Astrocyte (in vitro differentiated cells and primary cell): Measurements from ENCODE around the gene ARL15. TPM values are rescaled to one million over a fixed set of nuclear protein-coding genes. Genes with fewer than 3 reads are reported as not detected.

Experiments used
- DNase-seq: peaks from one replicate; pipeline ENCODE4 v3.0.0-alpha.2; 2010; ENCODE audit warnings: low read depth
- FAIRE-seq: peaks from 2 replicates; lab custom pipeline; 2011; peaks lifted over from hg19 to GRCh38; lab: Jason Lieb, UNC
- H2AFZ ChIP-seq: 2 replicates; pipeline ENCODE4 v1.6.0; 2012; ENCODE audit warnings: low read depth, low read length, inconsistent platforms
- H3K27ac ChIP-seq: 2 replicates; pipeline ENCODE4 v1.5.1; 2011; ENCODE audit warnings: low read depth, low read length, inconsistent platforms
- H3K27me3 ChIP-seq: 2 replicates; pipeline ENCODE4 v1.6.0; 2011; ENCODE audit warnings: low read length, inconsistent platforms; ENCODE audit not compliant: insufficient read depth
- H3K36me3 ChIP-seq: 2 replicates; pipeline ENCODE4 v1.5.1; 2011; ENCODE audit warnings: low read length, inconsistent platforms; ENCODE audit not compliant: insufficient read depth
- H3K4me1 ChIP-seq: 2 replicates; pipeline ENCODE4 v1.5.1; 2011; ENCODE audit warnings: low read length, inconsistent platforms; ENCODE audit not compliant: insufficient read depth
- H3K4me2 ChIP-seq: 2 replicates; pipeline ENCODE4 v1.6.0; 2012; ENCODE audit warnings: low read length, inconsistent platforms
- H3K4me3 ChIP-seq: 2 replicates; pipeline ENCODE4 v1.5.1; 2011; ENCODE audit warnings: low read depth, mild to moderate bottlenecking, low read length, inconsistent platforms; ENCODE audit not compliant: insufficient read depth
- H3K79me2 ChIP-seq: 2 replicates; pipeline ENCODE4 v1.6.0; 2012; ENCODE audit warnings: mild to moderate bottlenecking, low read length, inconsistent platforms; ENCODE audit not compliant: insufficient read depth
- H3K9ac ChIP-seq: 2 replicates; pipeline ENCODE4 v1.6.0; 2012; ENCODE audit warnings: mild to moderate bottlenecking, low read length, inconsistent platforms
- H3K9me3 ChIP-seq: 2 replicates; pipeline ENCODE4 v1.5.1; 2012; ENCODE audit warnings: low read depth, mild to moderate bottlenecking, low read length, inconsistent platforms; ENCODE audit not compliant: insufficient read depth
- H4K20me1 ChIP-seq: 2 replicates; pipeline ENCODE4 v1.6.0; 2012; ENCODE audit warnings: low read length, inconsistent platforms; ENCODE audit not compliant: insufficient read depth
- H3K27ac Mint-ChIP-seq: one replicate; pipeline ENCODE4 v1.8.0; 2021; ENCODE audit warnings: mild to moderate bottlenecking, mixed read lengths; ENCODE audit not compliant: unreplicated experiment
- H3K27me3 Mint-ChIP-seq: one replicate; pipeline ENCODE4 v1.8.0; 2021; ENCODE audit warnings: low read depth, mixed read lengths; ENCODE audit not compliant: unreplicated experiment
- H3K36me3 Mint-ChIP-seq: one replicate; pipeline ENCODE4 v1.8.0; 2021; ENCODE audit warnings: low read depth, mixed read lengths; ENCODE audit not compliant: unreplicated experiment
- H3K4me1 Mint-ChIP-seq: one replicate; pipeline ENCODE4 v1.8.0; 2021; ENCODE audit warnings: low read depth, mixed read lengths; ENCODE audit not compliant: unreplicated experiment
- H3K4me3 Mint-ChIP-seq: one replicate; pipeline ENCODE4 v1.8.0; 2021; ENCODE audit warnings: mild to moderate bottlenecking, moderate library complexity, mixed read lengths; ENCODE audit not compliant: unreplicated experiment
- H3K9me3 Mint-ChIP-seq: one replicate; pipeline ENCODE4 v1.8.0; 2021; ENCODE audit warnings: mild to moderate bottlenecking, mixed read lengths; ENCODE audit not compliant: unreplicated experiment
- CTCF ChIP-seq: IDR thresholded peaks from 2 replicates; pipeline ENCODE4 v1.5.1; 2011; ENCODE audit warnings: low read depth, mild to moderate bottlenecking, inconsistent platforms, low read length, moderate library complexity; ENCODE audit not compliant: insufficient read depth
- EZH2 ChIP-seq: IDR thresholded peaks from 2 replicates; pipeline ENCODE4 v1.6.1; 2012; ENCODE audit warnings: mild to moderate bottlenecking, low read length, inconsistent platforms; ENCODE audit not compliant: insufficient read depth
- total RNA-seq: library from RNA; stranded (reverse); gene quantifications from 2 replicates; pipeline ENCODE4 v1.2.1, GENCODE V29; 2021

ARL15 gene
- total RNA-seq, 1 donor from 2014 or later, result 29.1 TPM

GRCh38 chr5:53936481-53937352 is 373.7 kb downstream of the ARL15 start:
- peaks cover 9% of the 10 kb centered on the region for H3K4me1 Mint-ChIP-seq
- no peak for TF ChIP-seq CTCF
- no peak for TF ChIP-seq EZH2
- no peak overlapping the region for H3K27ac Mint-ChIP-seq

GRCh38 chr5:53934151-53934820 is 376.1 kb downstream of the ARL15 start:
- H3K27me3 Mint-ChIP-seq, result no peaks in the 10 kb centered on the region
- Histone ChIP-seq H3K27ac (no peak overlapping the region), H3K79me2 (no peaks in the 10 kb centered on the region), H2AFZ (no peak overlapping the region), H3K4me3 (no peak overlapping the region), H3K9ac (no peak overlapping the region), H3K4me2 (no peak overlapping the region), H3K36me3 (no peaks in the 10 kb centered on the region), H4K20me1 (no peaks in the 10 kb centered on the region), H3K9me3 (no peaks in the 10 kb centered on the region), H3K4me1 (no peaks in the 10 kb centered on the region), H3K27me3 (no peaks in the 10 kb centered on the region)
- FAIRE-seq (no peak), DNase-seq (peak; percentile 57)
- H3K9me3 Mint-ChIP-seq, result no peaks in the 10 kb centered on the region
- H3K4me1 Mint-ChIP-seq, result peaks cover 16% of the 10 kb centered on the region
- TF ChIP-seq CTCF (no peak), EZH2 (no peak)
- H3K4me3 Mint-ChIP-seq, result no peak overlapping the region
- H3K27ac Mint-ChIP-seq, result no peak overlapping the region
- H3K36me3 Mint-ChIP-seq, result peaks cover 5% of the 10 kb centered on the region

More at GRCh38 chr5:53936481-53937352, 373.7 kb downstream of the ARL15 start:
- Histone ChIP-seq H2AFZ (no peak overlapping the region), H3K9me3 (no peaks in the 10 kb centered on the region), H3K27me3 (no peaks in the 10 kb centered on the region), H3K36me3 (no peaks in the 10 kb centered on the region), H3K79me2 (no peaks in the 10 kb centered on the region), H3K27ac (no peak overlapping the region), H3K4me1 (no peaks in the 10 kb centered on the region), H4K20me1 (no peaks in the 10 kb centered on the region), H3K9ac (no peak overlapping the region), H3K4me3 (no peak overlapping the region), H3K4me2 (no peak overlapping the region)
- DNase-seq, result no peak
- Mint-ChIP-seq H3K4me3 (no peak overlapping the region), H3K36me3 (peaks cover 2% of the 10 kb centered on the region), H3K27me3 (no peaks in the 10 kb centered on the region), H3K9me3 (no peaks in the 10 kb centered on the region)
- peak; percentile 32 for FAIRE-seq
